HepG2 (cell line): ENCODE measurements around the gene MAFF. TPM values are rescaled to one million over a fixed set of nuclear protein-coding genes. Genes with fewer than 3 reads are reported as not detected.

ENCODE experiments used
- AGO1 ChIP-seq: fragments of 200-400 bp; formaldehyde crosslinking; IDR thresholded peaks from 2 replicates; pipeline ENCODE4 v1.6.1; 2017; ENCODE audit warnings: mild to moderate bottlenecking, low read depth, low read length, moderate library complexity; ENCODE audit not compliant: poor library complexity, severe bottlenecking
- ATF7 ChIP-seq, 2 experiments: fragments of 450-650 bp in 1 of 2; sonication (generic) in 1 of 2; formaldehyde crosslinking in 1 of 2; IDR thresholded peaks; 2 replicates each; pipeline versions ENCODE4 v1.4.0 to v1.6.1; 2016 to 2020; ENCODE audit warnings: antibody characterized with exemption in 1 of 2, mild to moderate bottlenecking in 1 of 2, missing genetic modification reagents in 1 of 2
- DMAP1 ChIP-seq: IDR thresholded peaks from 2 replicates; pipeline ENCODE4 v1.6.1; 2016
- FOXK2 ChIP-seq: fragments of 450-650 bp; IDR thresholded peaks from 2 replicates; pipeline ENCODE4 v1.6.1; 2016
- IRF2 ChIP-seq: IDR thresholded peaks from 2 replicates; pipeline ENCODE4 v1.6.1; 2018; ENCODE audit warnings: missing genetic modification reagents, missing compliant biosample characterization
- MAFK ChIP-seq, 2 experiments: IDR thresholded peaks in 1 of 2; conservative IDR thresholded peaks in 1 of 2; 2 replicates each; pipeline ENCODE4 v1.6.1; 2011; ENCODE audit warnings: improper control_type of control experiment in 2 of 2, low read length in 2 of 2
- MIER2 ChIP-seq: IDR thresholded peaks from 2 replicates; pipeline ENCODE4 v1.6.1; 2016; ENCODE audit warnings: missing biosample characterization, missing genetic modification reagents
- PHF20 ChIP-seq: sonication (generic); formaldehyde crosslinking; IDR thresholded peaks from 2 replicates; pipeline ENCODE4 v1.5.0; 2020; ENCODE audit warnings: mild to moderate bottlenecking, missing genetic modification reagents
- POLR2AphosphoS2 ChIP-seq: IDR thresholded peaks from 2 replicates; pipeline ENCODE4 v1.6.1; 2011; ENCODE audit warnings: low read depth, low read length, improper control_type of control experiment
- POLR2AphosphoS5 ChIP-seq: IDR thresholded peaks from 2 replicates; pipeline ENCODE4 v1.6.1; 2012; ENCODE audit warnings: low read depth, low read length
- SKI ChIP-seq: fragments of 450-650 bp; IDR thresholded peaks from one replicate; pipeline ENCODE4 v1.6.1; 2018; ENCODE audit warnings: mild to moderate bottlenecking; ENCODE audit not compliant: partially characterized antibody
- SOX5 ChIP-seq: IDR thresholded peaks from 2 replicates; pipeline ENCODE4 v1.6.1; 2016; ENCODE audit warnings: borderline replicate concordance
- SRSF1 ChIP-seq: fragments of 200-400 bp; formaldehyde crosslinking; optimal IDR thresholded peaks from 2 replicates; pipeline ENCODE3; 2017; ENCODE audit warnings: mild to moderate bottlenecking, low read depth, low read length, moderate library complexity
- THAP11 ChIP-seq: IDR thresholded peaks from 2 replicates; pipeline ENCODE4 v1.6.1; 2016; ENCODE audit warnings: missing biosample characterization, missing genetic modification reagents
- YEATS4 ChIP-seq: sonication (generic); formaldehyde crosslinking; IDR thresholded peaks from 2 replicates; pipeline ENCODE4 v1.4.0; 2020; ENCODE audit warnings: missing genetic modification reagents, borderline replicate concordance
- ZBTB3 ChIP-seq: sonication (generic); formaldehyde crosslinking; IDR thresholded peaks from 2 replicates; pipeline ENCODE4 v1.4.0; 2020; ENCODE audit warnings: low read depth, mild to moderate bottlenecking, moderate library complexity, missing genetic modification reagents, borderline replicate concordance
- ZEB1 ChIP-seq: IDR thresholded peaks from 2 replicates; pipeline ENCODE4 v1.6.1; 2012; ENCODE audit warnings: mild to moderate bottlenecking, low read depth, inconsistent platforms; ENCODE audit not compliant: insufficient replicate concordance
- ZNF224 ChIP-seq: sonication (generic); formaldehyde crosslinking; IDR thresholded peaks from 2 replicates; pipeline ENCODE4 v1.5.0; 2020; ENCODE audit warnings: mild to moderate bottlenecking, missing genetic modification reagents
- ZNF292 ChIP-seq: sonication (generic); formaldehyde crosslinking; IDR thresholded peaks from 2 replicates; pipeline ENCODE4 v1.8.1; 2022; ENCODE audit warnings: mild to moderate bottlenecking, low read depth, missing genetic modification reagents, borderline replicate concordance
- ZNF333 ChIP-seq: sonication (generic); formaldehyde crosslinking; IDR thresholded peaks from 2 replicates; pipeline ENCODE4 v1.4.0; 2020; ENCODE audit warnings: mild to moderate bottlenecking, missing genetic modification reagents, borderline replicate concordance
- ZNF430 ChIP-seq: sonication (generic); formaldehyde crosslinking; IDR thresholded peaks from 2 replicates; pipeline ENCODE4 v1.9.0; 2021; ENCODE audit warnings: mild to moderate bottlenecking, missing genetic modification reagents
- ZNF670 ChIP-seq: sonication (generic); formaldehyde crosslinking; IDR thresholded peaks from 2 replicates; pipeline ENCODE4 v1.8.0; 2022; ENCODE audit warnings: mild to moderate bottlenecking, missing genetic modification reagents, borderline replicate concordance
- ZNF850 ChIP-seq: sonication (generic); formaldehyde crosslinking; conservative IDR thresholded peaks from 2 replicates; pipeline ENCODE4 v1.9.0; 2021; ENCODE audit warnings: mild to moderate bottlenecking, missing genetic modification reagents
- ZSCAN29 ChIP-seq: sonication (generic); formaldehyde crosslinking; conservative IDR thresholded peaks from 2 replicates; pipeline ENCODE4 v1.4.0; 2020; ENCODE audit warnings: mild to moderate bottlenecking, missing genetic modification reagents
- polyA plus RNA-seq, 8 experiments: library from polyadenylated mRNA; depleted of rRNA in 3 of 8; stranded (reverse) in 7 of 8; unstranded in 1 of 8; fragments of >200 nt; fragmentation: Illumina TruSeq in 4 of 8; extraction: Trizol in 4 of 8; gene quantifications; 2 replicates each; pipeline versions ENCODE4 v1.2.1 to v1.2.3, GENCODE V29; 2011 to 2016; ENCODE audit warnings: low read depth in 4 of 8, missing spikeins in 1 of 8, mixed read lengths in 1 of 8; ENCODE audit not compliant: insufficient read depth in 1 of 8
- total RNA-seq, 5 experiments: library from RNA; depleted of rRNA; stranded (reverse); fragments of >200 nt; fragmentation: Illumina TruSeq; extraction: Trizol; gene quantifications; 2 replicates each; pipeline ENCODE4 v1.2.3, GENCODE V29; 2016; ENCODE audit warnings: low read depth in 1 of 5
- TF ChIP-seq, protein P1 (sequence below): sonication (generic); formaldehyde crosslinking; IDR thresholded peaks from 2 replicates; pipeline ENCODE4 v1.8.1; 2023; ENCODE audit warnings: mild to moderate bottlenecking, moderate library complexity, missing genetic modification reagents
- TF ChIP-seq, protein P2 (sequence below): sonication (generic); formaldehyde crosslinking; IDR thresholded peaks from 2 replicates; pipeline ENCODE4 v1.4.0; 2020; ENCODE audit warnings: mild to moderate bottlenecking, missing genetic modification reagents
- TF ChIP-seq, protein P3 (sequence below): sonication (generic); formaldehyde crosslinking; IDR thresholded peaks from 2 replicates; pipeline ENCODE4 v1.5.0; 2020; ENCODE audit warnings: mild to moderate bottlenecking, missing genetic modification reagents

Gene MAFF
- total and polyA plus RNA-seq, 2 of the 13 experiments (the other 11 are each of a cell fraction or from before 2014, with no cell fraction given), result 5.4 to 14.3 TPM

DNA sequence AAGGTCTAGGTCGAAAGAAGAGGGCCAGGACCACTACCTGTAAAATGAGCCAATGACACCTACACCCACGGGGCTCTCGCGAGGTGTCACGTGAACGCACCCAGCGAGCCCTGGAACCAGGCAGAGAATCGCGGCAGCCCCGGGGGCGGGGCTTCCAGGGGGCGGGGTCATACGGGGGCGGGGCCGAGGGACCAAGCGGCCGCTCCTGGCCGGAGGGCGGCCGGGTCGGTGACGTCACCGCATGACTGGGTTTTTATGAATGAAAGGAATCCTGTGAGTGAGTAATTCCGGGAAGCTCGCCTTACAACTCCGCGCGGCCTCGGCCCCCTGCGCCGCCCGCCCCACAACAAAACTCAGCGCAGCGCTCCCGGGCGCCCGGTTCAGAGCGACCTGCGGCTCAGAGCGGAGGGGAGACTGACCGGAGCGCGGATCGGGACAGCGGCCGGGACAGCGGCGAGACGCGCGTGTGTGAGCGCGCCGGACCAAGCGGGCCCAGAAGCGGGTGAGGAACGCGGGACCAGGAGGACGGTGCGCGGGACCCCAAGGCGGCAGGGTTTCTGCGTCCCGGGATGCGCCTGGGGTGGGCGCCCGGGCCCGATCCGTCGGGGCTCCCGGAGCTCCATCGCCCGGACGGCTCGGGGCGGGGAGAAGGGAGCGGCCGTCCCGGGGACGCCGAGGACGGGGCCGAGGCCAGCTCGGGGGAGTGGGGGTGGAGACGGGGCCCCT is at the start of gene MAFF (continued):
- TF ChIP-seq ZEB1 (peak; percentile 33), MIER2 (CRISPR knock-in tag) (no peak), ATF7 (IDR thresholded peaks at IDR 0.05) (peak; percentile 96), ATF7 (CRISPR knock-in tag; IDR thresholded peaks at IDR 0.05) (peak; percentile 57; the same call in 1 of the 2 replicates), THAP11 (CRISPR knock-in tag) (0 out of 2 replicates have a peak, but pooled peaks have one; percentile 13), SRSF1 (peak; percentile 73), YEATS4 (CRISPR knock-in tag) (peak; percentile 41), PHF20 (CRISPR knock-in tag) (0 out of 2 replicates have a peak, but pooled peaks have one; percentile 5), ZBTB3 (CRISPR knock-in tag) (0 out of 2 replicates have a peak, but pooled peaks have one; percentile 29), MAFK (conservative IDR thresholded peaks at IDR 0.05 in 1 of 2, IDR thresholded peaks at IDR 0.05 in 1 of 2; ENCODE audit: low read length in 2 of 2) (no peak), ZNF850 (CRISPR knock-in tag) (peak; percentile 43; the same call in 1 of the 2 replicates), ZNF333 (CRISPR knock-in tag) (0 out of 2 replicates have a peak, but pooled peaks have one; percentile 1), ZNF430 (CRISPR knock-in tag) (peak; percentile 69; the same call in 1 of the 2 replicates), AGO1 (no peak), POLR2AphosphoS5 (peak; percentile 75), FOXK2 (no peak), ZNF292 (no peak), ZNF670 (CRISPR knock-in tag) (0 out of 2 replicates have a peak, but pooled peaks have one; percentile 54), ZSCAN29 (CRISPR knock-in tag) (no peak), ZNF224 (CRISPR knock-in tag) (no peak), SKI (peak; percentile 21), POLR2AphosphoS2 (no peak), DMAP1 (CRISPR knock-in tag) (0 out of 2 replicates have a peak, but pooled peaks have one; percentile 30), IRF2 (peak; percentile 52; the same call in 1 of the 2 replicates), SOX5 (peak; percentile 40; the same call in 1 of the 2 replicates)
- TF ChIP-seq, protein P1, sequence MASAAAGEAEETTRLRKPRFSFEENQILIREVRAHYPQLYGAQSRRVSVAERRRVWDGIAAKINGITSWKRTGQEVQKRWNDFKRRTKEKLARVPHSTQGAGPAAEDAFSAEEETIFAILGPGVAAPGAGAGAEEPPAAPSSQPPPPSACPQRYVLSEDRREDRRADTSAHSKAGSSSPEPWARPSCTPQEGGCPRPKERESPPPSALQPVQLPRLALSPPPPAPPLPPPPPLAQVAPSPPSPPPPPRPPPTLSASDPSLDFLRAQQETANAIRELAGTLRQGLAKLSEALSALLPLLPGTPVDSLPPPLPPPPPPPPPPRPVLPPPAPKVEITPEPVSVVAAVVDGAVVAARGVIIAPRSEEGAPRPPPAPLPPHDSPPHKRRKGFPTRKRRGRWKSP (CRISPR knock-in tag), result peak; percentile 68; the same call in 1 of the 2 replicates
- TF ChIP-seq, protein P2, sequence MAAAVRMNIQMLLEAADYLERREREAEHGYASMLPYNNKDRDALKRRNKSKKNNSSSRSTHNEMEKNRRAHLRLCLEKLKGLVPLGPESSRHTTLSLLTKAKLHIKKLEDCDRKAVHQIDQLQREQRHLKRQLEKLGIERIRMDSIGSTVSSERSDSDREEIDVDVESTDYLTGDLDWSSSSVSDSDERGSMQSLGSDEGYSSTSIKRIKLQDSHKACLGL, result no peak
- TF ChIP-seq, protein P3, sequence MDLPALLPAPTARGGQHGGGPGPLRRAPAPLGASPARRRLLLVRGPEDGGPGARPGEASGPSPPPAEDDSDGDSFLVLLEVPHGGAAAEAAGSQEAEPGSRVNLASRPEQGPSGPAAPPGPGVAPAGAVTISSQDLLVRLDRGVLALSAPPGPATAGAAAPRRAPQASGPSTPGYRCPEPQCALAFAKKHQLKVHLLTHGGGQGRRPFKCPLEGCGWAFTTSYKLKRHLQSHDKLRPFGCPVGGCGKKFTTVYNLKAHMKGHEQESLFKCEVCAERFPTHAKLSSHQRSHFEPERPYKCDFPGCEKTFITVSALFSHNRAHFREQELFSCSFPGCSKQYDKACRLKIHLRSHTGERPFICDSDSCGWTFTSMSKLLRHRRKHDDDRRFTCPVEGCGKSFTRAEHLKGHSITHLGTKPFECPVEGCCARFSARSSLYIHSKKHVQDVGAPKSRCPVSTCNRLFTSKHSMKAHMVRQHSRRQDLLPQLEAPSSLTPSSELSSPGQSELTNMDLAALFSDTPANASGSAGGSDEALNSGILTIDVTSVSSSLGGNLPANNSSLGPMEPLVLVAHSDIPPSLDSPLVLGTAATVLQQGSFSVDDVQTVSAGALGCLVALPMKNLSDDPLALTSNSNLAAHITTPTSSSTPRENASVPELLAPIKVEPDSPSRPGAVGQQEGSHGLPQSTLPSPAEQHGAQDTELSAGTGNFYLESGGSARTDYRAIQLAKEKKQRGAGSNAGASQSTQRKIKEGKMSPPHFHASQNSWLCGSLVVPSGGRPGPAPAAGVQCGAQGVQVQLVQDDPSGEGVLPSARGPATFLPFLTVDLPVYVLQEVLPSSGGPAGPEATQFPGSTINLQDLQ (CRISPR knock-in tag), result 0 out of 2 replicates have a peak, but pooled peaks have one; percentile 4
